ENCODE measurements around the gene APOL1. TPM values are rescaled to one million over a fixed set of nuclear protein-coding genes. Genes with fewer than 3 reads are reported as not detected.
"Not testable (repeated sequence)": the region's sequence is repeated elsewhere in the genome, so short reads cannot be mapped to it uniquely, and the experiment has no call there.

The APOL1 gene
- total RNA-seq, 1 donor from 2014 or later: not detected

DNA sequence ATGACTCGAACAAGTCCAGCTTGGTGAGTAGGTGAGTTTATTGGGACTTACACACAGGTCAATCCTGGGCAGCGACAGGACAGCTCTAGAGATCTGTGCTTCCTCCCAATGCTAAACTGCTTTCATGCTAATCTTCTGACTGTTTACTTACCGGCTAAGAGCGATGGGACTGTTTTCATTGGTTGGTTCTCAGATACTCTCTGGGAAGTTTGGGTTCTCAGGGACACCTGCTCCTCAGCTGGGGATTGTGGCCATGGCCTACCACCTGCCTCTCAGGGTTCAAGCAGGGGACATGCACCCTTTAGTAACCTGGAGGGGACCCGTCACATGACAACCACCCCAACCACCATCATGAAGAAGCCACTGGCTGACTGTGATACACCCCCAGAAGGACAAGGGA, 26.7 kb upstream of the APOL1 start:
- peaks cover 11% of the 10 kb centered on the region for H3K4me1 ChIP-seq
- peaks cover 17% of the 10 kb centered on the region for H3K4me1 Mint-ChIP-seq
- no peaks in the 10 kb centered on the region for H3K36me3 ChIP-seq
- H3K4me2 ChIP-seq: no peak overlapping the region
- H3K36me3 Mint-ChIP-seq: peaks cover 15% of the 10 kb centered on the region
- H3K27ac Mint-ChIP-seq: no peak overlapping the region
- no peak overlapping the region for H3K4me3 ChIP-seq
- no peaks in the 10 kb centered on the region for H3K27me3 ChIP-seq
- no peak overlapping the region for H2AFZ ChIP-seq (replicated peaks)
- no peak overlapping the region for H3K4me3 Mint-ChIP-seq
- no peak overlapping the region for H3K27ac ChIP-seq
- TF ChIP-seq, protein P1, sequence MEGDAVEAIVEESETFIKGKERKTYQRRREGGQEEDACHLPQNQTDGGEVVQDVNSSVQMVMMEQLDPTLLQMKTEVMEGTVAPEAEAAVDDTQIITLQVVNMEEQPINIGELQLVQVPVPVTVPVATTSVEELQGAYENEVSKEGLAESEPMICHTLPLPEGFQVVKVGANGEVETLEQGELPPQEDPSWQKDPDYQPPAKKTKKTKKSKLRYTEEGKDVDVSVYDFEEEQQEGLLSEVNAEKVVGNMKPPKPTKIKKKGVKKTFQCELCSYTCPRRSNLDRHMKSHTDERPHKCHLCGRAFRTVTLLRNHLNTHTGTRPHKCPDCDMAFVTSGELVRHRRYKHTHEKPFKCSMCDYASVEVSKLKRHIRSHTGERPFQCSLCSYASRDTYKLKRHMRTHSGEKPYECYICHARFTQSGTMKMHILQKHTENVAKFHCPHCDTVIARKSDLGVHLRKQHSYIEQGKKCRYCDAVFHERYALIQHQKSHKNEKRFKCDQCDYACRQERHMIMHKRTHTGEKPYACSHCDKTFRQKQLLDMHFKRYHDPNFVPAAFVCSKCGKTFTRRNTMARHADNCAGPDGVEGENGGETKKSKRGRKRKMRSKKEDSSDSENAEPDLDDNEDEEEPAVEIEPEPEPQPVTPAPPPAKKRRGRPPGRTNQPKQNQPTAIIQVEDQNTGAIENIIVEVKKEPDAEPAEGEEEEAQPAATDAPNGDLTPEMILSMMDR (IDR thresholded peaks at IDR 0.05): no peak
- TF ChIP-seq EZH2 (IDR thresholded peaks at IDR 0.05): no peak
- no peak for TF ChIP-seq EZH2phosphoT487 (IDR thresholded peaks at IDR 0.05)
- H3K79me2 ChIP-seq (ENCODE audit: low read depth): no peaks in the 10 kb centered on the region
- H3F3A ChIP-seq (ENCODE audit: low read depth): no peaks in the 10 kb centered on the region
- no peaks in the 10 kb centered on the region for H4K20me1 ChIP-seq (ENCODE audit: low read depth)
- H3K9me3 ChIP-seq (ENCODE audit: low read depth): no peaks in the 10 kb centered on the region
- peaks cover 4% of the 10 kb centered on the region for H3K27me3 Mint-ChIP-seq (ENCODE audit: insufficient read depth, low read depth)
- no peak for DNase-seq (ENCODE audit: low spot score)
- no peaks in the 10 kb centered on the region for H3K9me3 Mint-ChIP-seq
- H3K9ac ChIP-seq: no peak overlapping the region

DNA sequence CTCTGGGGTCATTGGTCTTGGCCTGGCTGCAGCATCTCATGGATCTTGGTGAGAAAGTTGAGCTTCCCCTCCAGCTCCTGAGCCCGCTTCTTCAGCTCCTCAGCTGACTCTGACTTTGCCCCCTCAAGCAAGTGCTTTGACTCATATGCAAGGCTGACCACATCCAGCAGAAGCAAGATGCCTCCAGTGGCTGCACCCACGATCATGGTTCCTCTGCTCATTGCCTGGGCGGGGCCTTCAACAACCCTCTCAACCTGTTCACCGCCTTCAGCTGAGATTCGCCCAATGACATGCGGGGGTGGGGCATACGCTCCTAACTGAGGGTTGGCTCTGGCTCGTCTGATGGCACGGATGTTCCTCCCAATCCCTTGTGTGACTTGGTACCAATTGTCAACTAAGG, 25.5 kb upstream of the APOL1 start:
- no peaks in the 10 kb centered on the region for H3K4me1 ChIP-seq
- no peak overlapping the region for H3K9ac ChIP-seq
- H3K36me3 Mint-ChIP-seq: peaks cover 22% of the 10 kb centered on the region
- no peaks in the 10 kb centered on the region for H3K79me2 ChIP-seq (ENCODE audit: low read depth)
- peaks cover 4% of the 10 kb centered on the region for H3K27me3 Mint-ChIP-seq (ENCODE audit: insufficient read depth, low read depth)
- H3F3A ChIP-seq (ENCODE audit: low read depth): no peaks in the 10 kb centered on the region
- H3K4me3 ChIP-seq: no peak overlapping the region
- peaks cover 9% of the 10 kb centered on the region for H3K4me1 Mint-ChIP-seq
- no peaks in the 10 kb centered on the region for H3K27me3 ChIP-seq
- DNase-seq (ENCODE audit: low spot score): no peak
- H3K9me3 ChIP-seq (ENCODE audit: low read depth): no peaks in the 10 kb centered on the region
- no peak overlapping the region for H3K27ac Mint-ChIP-seq
- H4K20me1 ChIP-seq (ENCODE audit: low read depth): no peaks in the 10 kb centered on the region
- H3K4me3 Mint-ChIP-seq: no peak overlapping the region
- no peaks in the 10 kb centered on the region for H3K36me3 ChIP-seq
- TF ChIP-seq, protein P1 (IDR thresholded peaks at IDR 0.05): no peak
- no peak for TF ChIP-seq EZH2phosphoT487 (IDR thresholded peaks at IDR 0.05)
- no peak for TF ChIP-seq EZH2 (IDR thresholded peaks at IDR 0.05)
- no peak overlapping the region for H2AFZ ChIP-seq (replicated peaks)
- no peak overlapping the region for H3K4me2 ChIP-seq
- no peak overlapping the region for H3K27ac ChIP-seq
- no peaks in the 10 kb centered on the region for H3K9me3 Mint-ChIP-seq

DNA sequence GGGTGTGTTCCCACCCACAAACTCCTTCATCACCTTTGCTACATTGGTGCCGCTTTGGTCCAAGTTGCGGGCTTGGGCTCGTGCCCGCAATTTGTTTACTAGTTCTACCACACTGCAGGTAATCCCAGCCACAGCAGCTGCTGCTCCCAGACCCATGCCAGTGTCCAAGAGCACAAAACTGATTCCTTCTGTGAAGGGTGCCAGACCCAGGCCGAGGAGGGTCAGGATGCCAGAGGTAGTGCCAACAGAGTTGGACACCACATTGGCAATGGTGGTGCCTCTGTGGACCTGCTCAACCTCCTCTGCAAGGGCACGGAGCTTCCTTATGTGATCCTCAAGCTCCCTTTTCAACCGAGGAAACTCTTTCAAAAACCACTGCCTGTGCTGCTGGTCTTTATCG, 25.1 kb upstream of the APOL1 start:
- H3K36me3 Mint-ChIP-seq: peaks cover 22% of the 10 kb centered on the region
- no peak for TF ChIP-seq EZH2phosphoT487 (IDR thresholded peaks at IDR 0.05)
- TF ChIP-seq, protein P1 (IDR thresholded peaks at IDR 0.05): no peak
- no peak for TF ChIP-seq EZH2 (IDR thresholded peaks at IDR 0.05)

DNA sequence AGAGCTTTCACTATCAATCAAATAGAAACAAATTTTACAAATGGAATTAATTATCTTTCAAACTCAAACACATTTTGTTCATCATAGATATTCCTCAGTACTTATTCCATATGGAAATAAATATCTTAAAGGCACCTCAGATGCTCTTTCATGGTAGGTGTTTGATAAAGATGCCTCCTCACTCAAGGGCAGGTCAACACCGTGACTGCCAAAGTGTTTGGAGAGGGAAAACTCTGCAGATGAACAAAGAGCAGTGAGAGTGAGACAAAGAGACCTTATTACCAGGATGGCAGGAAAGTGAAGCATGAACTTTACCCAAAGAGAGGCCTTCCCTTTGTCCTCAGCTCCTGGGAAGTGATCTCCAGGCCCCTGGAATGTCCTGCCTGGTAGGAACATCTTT, 24.6 kb upstream of the APOL1 start:
- H3K4me1 Mint-ChIP-seq; H3K79me2 ChIP-seq (ENCODE audit: low read depth); H3K27ac Mint-ChIP-seq; H3K9ac ChIP-seq; H3K9me3 Mint-ChIP-seq; H3F3A ChIP-seq (ENCODE audit: low read depth); H3K27me3 ChIP-seq; H3K4me2 ChIP-seq; H3K4me3 ChIP-seq; H3K9me3 ChIP-seq (ENCODE audit: low read depth); H3K4me3 Mint-ChIP-seq; H2AFZ ChIP-seq (replicated peaks); H3K27ac ChIP-seq; H3K36me3 ChIP-seq; DNase-seq (ENCODE audit: low spot score); H4K20me1 ChIP-seq (ENCODE audit: low read depth); H3K4me1 ChIP-seq; H3K27me3 Mint-ChIP-seq (ENCODE audit: insufficient read depth, low read depth): not testable (repeated sequence)
- peaks cover 22% of the 10 kb centered on the region for H3K36me3 Mint-ChIP-seq

More for the DNA sequence above, 25.1 kb upstream of the APOL1 start:
- H3K36me3 ChIP-seq: no peaks in the 10 kb centered on the region
- no peaks in the 10 kb centered on the region for H3K4me1 ChIP-seq
- no peaks in the 10 kb centered on the region for H3K27me3 ChIP-seq
- H3K79me2 ChIP-seq (ENCODE audit: low read depth): no peaks in the 10 kb centered on the region
- H3K9ac ChIP-seq: no peak overlapping the region
- no peaks in the 10 kb centered on the region for H4K20me1 ChIP-seq (ENCODE audit: low read depth)
- no peaks in the 10 kb centered on the region for H3K9me3 Mint-ChIP-seq
- DNase-seq (ENCODE audit: low spot score): no peak
- H3K27ac Mint-ChIP-seq: no peak overlapping the region
- H3F3A ChIP-seq (ENCODE audit: low read depth): no peaks in the 10 kb centered on the region
- peaks cover 4% of the 10 kb centered on the region for H3K27me3 Mint-ChIP-seq (ENCODE audit: insufficient read depth, low read depth)
- no peaks in the 10 kb centered on the region for H3K9me3 ChIP-seq (ENCODE audit: low read depth)
- H3K4me1 Mint-ChIP-seq: peaks cover 9% of the 10 kb centered on the region
- no peak overlapping the region for H3K4me3 ChIP-seq
- no peak overlapping the region for H3K4me2 ChIP-seq
- no peak overlapping the region for H2AFZ ChIP-seq (replicated peaks)
- H3K27ac ChIP-seq: no peak overlapping the region
- no peak overlapping the region for H3K4me3 Mint-ChIP-seq

Measured in neural progenitor cell (in vitro differentiated cells).